Measurements from ENCODE around the gene ATP6AP2.
"Not testable (repeated sequence)": the region's sequence is repeated elsewhere in the genome, so short reads cannot be mapped to it uniquely, and the experiment has no call there.

ATP6AP2 gene, protein sequence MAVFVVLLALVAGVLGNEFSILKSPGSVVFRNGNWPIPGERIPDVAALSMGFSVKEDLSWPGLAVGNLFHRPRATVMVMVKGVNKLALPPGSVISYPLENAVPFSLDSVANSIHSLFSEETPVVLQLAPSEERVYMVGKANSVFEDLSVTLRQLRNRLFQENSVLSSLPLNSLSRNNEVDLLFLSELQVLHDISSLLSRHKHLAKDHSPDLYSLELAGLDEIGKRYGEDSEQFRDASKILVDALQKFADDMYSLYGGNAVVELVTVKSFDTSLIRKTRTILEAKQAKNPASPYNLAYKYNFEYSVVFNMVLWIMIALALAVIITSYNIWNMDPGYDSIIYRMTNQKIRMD
- 84.4 to 105 (median 91.8) reads per million in 4 experiments for total RNA-seq

DNA sequence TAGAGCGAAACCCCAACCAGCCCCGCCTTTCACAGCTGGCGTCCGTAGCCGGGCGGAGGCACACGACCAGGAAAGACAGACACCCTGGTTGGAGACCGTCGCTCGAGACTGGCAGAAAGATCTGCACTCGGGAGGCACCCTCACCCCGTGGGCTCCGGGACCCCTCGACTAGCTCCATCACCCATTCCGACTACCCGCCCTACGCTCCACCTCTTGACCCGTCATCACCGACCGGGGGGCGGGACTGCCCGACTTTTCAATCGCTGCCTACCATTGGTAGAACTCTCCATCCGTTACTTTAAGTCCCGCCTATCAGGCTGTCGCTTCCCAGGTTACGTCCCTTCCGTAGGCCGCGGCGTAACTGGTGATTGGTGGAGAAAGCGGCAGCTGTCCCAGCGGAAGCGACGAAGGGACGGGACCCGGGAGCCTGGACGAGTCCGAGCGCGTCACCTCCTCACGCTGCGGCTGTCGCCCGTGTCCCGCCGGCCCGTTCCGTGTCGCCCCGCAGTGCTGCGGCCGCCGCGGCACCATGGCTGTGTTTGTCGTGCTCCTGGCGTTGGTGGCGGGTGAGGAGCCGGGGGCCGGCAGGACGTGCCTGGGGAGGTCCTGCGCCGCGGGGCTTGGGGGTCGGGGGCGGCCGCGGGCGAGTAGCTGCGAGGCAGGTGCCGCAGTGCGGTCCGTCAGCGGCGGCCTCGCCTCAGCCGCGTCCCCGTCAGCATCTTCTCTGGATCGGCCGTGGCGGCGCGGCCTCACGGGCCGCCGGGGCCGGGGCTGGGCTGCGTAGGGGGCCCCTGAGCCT, at the start of gene ATP6AP2:
Gene ATP6AP2, plus strand, starts transcription at position 434 of the 799 bp plus-strand sequence. Its CDS starts 96 bp downstream, at position 530.
- DNase-seq: peak; percentile 85

DNA sequence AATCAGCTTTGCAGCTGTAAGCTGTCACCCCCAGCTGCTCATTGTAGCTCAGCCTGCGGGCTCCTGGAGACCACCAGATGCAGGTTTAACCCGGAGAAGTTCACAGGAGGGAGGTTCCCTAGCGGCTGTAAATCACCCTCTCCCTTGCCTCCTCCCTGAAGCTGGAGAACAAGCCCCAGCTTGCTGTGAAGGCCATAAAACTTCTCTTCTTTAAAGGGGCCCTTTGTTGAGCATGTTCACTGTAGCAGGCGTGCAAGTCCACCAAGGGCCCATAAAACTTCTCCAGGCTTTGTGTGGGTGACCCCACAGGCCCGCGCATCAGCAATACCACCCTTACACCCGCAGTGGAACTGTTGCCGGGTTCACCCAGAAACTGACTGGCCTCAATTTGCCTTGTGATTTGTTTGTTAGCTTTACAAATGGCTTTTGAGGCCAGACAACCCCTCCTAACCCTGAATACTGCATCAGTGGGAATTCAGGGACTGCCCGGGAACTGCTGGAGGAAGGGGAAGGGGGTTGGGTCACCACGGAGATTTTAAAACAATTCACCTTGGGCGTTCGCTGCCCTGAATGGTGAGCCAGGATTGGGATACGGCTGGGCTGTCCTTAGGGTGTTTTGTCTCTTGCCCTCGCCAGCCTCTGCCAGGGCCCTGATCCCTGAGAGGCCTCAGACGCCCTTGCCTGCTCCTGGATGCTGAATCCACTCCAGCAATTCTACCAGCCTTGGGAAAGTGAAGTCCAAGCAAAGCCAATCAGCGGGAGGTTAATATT, 49.5 kb upstream of the ATP6AP2 start:
- no peak for DNase-seq

DNA sequence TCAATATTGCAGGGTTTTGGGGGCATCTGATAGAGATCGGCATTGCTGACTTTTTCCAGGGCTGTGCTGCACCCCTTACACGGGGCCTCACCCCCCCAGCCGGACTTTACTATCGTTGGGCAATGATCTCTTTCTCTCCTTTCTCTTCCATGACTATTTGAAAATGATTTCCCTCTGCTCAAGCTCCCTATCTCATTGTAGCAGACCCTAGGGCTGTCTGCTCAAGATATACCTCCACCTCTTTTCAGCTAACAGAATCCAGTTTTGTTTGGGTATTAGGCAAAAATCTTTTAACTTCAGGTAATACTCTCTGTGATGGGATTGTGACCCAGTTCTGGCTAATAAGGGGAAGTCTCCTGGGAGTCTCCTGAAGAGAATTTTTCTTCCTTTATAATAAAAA, 43.5 kb upstream of the ATP6AP2 start:
- DNase-seq: no peak

DNA sequence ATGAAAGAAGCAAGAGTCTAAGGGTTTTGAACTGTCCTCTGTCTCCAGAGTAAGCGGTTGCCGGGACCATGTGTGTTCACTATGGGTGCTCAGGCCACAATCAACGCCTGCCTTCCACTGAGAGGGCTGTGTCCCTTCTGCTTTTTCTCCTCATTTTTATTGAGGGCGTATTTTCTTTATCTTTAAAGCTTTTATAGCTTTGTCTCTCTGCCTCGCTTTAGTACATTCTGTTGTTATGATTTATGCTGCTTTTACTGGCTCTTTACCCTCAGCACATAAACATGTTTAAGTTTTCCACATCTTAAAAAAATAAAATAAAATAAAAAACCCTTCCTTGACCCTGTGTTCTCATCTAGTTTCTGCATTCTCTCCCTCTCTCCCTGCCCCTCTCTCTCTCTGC, 42.4 kb upstream of the ATP6AP2 start:
- no peak for DNase-seq

DNA sequence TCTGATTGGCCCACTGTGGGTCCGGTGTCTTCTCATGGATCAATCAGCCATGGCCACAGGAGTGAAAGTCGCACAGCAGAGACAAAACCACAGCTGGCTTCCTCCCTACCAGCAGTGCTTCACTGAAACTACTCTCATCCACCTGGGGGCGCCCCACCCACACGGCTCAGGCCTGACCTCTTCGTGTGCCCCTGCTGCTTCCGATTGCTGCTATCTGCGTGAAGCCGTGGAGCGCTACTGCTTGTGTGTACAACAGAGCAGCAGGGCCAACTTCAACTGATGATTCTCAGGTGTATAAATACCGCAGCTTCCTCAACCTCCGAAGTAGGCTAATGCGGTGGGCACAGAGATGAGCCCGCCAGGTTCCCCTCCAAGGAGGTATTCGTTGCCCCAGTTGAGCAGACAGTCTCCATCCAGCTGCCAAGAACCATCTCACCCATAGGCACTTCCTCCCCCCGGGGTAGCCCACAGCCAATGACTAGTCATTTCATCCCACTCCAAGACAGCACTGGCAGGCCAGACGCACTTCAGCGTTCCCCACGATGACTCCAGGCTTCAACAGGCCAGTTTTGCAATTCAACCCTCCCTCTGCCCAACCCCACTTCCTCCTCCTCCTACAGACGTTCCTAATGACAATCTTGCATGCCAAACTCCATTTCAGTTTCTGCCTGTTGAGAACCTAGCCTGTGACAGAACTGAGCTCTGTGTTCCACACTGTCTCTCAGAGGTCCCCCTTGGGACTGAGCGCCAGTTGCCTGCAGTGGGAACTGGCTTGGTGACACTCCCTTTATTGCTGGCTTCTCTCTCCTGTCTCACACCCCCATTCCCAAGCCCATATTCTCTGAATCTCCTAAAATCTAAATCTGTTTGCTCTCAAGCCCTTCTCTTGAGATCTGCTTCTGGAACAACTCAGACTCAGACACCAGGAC, 41.3 kb upstream of the ATP6AP2 start:
- peak; percentile 36 for DNase-seq

DNA sequence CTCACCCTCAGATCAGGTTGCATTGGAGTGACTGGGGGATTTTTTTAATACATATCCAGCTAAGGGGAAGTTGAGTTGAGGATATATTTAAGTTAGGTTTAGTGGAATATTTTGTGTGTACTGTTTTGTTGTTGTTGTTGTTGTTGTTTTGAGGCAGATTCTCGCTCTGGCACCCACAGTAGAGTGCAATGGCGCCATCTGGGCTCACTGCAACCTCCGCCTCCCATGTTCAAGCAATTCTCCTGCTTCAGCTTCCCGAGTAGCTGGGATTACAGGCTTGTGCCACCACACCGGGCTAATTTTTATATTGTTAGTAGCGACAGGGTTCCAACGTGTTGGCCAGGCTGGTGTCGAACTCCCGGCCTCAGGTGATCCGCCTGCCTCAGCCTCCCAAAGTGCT, 38.6 kb upstream of the ATP6AP2 start:
- no peak for DNase-seq

DNA sequence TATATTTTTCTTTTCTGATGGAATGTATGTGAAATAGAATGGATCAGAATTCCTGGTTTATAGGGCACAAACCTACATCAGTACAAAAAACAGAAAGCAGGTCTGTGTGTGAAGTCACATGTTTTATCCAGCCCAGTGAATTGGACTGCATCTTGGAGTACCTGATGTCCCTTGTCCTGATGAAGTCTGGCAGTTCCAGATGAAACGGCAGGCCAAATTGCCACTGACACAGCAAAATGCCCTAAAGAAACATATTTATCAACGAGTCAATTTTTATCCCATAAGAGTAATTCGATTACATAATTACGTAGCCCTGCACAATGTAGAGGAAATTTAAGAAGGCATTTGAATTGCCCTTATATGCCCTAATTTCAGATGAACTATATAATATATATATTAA, 37.8 kb upstream of the ATP6AP2 start:
- DNase-seq: no peak

DNA sequence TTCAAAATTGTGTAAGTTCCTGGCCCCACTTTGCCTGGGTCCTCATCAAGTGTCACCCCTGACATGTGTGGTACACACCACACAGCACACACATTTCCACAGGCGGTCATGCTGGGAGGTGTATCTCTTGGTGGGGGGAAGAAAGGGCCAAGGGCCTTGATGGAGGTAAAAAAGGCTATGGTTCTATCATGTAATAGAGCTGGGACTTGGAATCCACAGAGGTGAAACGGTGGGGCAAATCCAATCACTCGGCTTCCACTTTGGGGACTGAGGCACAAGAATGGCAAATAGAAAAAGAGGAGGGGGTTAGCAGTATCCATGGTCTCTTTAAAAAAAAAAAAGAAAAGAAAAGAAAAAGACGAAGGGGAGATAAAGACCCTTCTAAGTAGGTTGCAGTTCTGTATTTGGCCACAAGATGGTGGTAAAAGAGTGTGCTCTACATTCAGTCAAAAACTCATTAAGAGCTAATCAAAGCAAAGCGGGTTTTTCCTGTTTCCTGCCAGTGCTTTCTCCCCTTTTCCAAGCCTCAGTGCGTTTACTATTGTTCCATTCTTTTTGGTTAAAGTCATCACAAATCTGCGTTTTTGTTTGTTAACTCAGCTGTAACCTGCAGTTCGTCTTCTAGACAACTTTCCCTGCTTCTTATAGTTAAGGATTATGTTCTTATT, 37.0 kb upstream of the ATP6AP2 start:
- no peak for DNase-seq

DNA sequence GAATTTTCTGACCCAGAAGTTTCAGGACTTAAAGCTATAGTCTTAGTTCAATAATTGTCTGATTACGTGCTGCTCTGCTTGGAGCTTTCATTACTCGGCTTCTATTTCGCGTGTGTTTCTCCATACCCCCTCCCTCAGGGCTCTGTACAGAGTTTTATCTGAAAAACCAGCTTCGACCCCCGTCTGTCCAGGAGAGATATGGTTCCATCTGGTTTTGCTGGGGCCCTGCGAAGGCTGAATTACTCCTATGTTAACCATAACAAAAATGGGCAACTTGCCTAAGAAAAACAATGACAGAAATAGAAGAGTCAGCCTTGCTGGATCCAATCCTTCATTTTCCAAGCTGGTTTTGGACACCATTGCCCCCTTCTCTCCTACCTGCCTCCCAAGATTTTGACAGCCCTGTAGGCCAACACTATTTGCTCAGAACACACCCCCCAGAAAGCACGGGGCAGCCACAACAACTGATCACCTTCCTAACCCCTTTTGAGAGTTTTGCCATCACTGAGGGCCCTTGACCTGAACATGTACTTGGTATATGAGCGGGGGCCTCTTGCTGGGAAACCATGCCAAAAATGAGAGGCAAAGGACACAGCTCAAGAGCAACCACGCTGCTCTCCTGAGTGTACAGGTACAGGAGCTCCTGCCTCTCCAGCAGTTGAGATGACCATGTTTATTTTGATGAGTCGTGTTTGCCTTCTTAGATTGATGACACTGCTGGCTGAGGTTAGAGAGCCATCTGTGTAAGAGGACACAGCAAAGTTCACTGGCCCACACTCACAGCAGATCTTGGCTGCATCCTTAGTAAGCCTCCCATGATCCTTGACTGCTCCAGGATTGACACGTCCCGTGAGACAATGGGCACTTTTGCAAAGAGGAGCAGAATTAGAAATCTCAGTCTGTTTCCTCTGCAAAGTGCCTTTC, 36.2 kb upstream of the ATP6AP2 start:
- DNase-seq: no peak

DNA sequence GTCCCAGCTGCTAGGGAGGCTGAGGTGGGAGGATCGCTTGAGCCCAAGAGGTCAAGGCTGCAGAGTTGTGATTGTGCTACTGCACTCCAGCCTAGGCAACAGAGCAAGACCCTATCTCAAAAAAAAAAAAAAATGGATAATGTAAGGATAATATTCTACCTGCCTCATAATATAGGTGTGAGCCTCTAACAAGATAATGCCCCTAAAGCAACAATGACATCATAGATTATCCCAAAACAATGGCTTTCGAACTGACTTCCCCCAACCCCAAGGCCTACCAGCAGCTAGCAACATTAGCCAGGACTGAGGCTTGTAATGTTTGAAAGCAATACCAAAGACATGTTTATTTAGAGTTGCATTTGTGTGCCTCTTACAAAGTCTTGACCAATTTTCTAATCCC, 33.9 kb upstream of the ATP6AP2 start:
- DNase-seq: no peak

DNA sequence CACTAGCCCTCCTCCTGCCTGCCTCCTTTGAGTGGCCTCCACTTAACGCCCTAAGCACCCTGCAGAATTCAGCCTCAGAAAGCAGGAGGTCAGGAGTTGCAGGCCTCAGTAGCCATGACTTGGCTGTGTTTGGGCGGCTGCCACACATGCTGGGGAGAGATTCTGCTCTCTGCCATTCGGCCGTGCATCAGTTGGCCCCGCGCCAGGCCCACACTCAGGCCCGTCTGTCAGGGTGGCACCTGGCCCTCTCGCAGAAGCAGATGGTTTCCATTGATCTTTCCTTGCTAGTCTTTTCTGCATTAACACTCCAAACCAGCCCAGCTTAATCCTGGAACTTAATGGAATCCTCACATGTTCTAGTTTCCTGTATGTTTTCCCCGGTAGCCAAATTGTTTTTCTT, 30.7 kb upstream of the ATP6AP2 start:
- no peak for DNase-seq

DNA sequence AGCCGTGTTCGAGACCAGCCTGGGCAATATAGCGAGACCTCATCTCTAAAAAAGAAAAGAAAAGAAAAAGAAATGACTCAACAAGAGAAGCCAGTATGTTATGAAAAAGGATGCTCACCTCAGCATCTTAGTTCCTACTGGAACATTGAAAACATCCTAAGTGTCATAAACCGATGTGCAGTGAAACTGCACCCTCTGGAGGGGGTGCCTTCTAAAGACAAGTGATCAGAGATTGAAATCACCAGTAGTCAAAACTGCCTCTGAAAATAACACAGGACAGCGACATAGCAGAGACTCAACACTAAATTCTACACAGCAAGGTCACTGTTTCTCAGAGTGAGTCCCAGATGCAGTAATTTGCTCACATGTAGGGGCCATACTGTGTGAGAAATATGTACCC, 28.0 kb upstream of the ATP6AP2 start:
- no peak for DNase-seq

DNA sequence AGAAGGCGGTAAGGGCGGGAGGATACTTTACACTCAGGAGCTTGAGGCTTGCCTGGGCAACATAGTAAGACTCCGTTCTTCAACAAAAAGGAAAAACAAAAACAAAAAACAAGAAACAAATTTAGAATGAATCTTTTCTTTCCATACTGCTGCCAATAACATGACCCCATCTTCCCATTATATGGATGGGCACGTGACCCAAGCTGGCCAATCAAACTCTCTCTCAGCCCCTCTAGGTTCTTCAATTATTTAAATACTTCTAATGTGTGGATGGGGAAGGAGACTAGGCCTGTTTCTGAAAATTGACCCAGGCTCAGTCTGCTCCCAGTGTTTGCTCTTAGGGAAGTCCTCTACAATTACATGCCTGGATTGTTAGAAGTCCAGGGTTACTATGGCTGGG, 22.2 kb upstream of the ATP6AP2 start:
- no peak for DNase-seq

DNA sequence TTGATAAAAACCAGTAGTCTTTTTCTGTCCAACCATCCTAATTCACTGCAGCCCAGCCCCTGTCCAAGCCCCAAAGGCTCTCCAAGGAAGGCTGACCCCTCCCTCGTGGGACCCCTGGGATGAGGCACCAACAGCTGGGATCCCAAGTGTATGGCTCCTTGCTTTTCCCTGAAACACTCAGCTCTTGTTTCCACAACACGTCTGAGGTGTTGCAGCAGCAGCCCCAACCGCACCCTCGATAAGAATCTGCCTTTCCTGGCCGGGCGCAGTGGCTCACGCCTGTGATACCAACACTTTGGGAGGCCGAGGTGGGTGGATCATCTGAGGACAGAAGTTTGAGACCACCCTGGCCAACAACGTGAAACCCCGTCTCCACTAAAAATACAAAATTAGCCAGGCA, 17.0 kb upstream of the ATP6AP2 start:
- DNase-seq: no peak

DNA sequence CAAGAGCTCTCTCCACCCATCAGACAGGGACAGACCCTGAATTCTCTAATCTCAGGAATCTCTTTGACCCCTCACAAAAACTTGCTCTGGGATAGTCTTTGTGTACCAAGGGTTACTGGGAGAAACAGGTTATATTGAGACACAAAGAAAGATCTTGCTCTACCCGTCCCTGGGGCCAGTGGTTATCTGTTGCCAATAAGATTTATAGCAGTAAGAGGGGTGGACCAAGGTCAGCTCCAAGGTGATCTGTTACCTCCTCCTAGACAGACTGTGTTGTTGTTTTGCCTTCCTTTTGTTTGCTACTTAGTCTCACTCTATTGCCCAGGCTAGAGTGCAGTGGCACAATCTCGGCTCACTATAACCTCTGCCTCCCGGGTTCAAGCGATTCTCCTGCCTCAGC, 16.3 kb upstream of the ATP6AP2 start:
- no peak for DNase-seq

DNA sequence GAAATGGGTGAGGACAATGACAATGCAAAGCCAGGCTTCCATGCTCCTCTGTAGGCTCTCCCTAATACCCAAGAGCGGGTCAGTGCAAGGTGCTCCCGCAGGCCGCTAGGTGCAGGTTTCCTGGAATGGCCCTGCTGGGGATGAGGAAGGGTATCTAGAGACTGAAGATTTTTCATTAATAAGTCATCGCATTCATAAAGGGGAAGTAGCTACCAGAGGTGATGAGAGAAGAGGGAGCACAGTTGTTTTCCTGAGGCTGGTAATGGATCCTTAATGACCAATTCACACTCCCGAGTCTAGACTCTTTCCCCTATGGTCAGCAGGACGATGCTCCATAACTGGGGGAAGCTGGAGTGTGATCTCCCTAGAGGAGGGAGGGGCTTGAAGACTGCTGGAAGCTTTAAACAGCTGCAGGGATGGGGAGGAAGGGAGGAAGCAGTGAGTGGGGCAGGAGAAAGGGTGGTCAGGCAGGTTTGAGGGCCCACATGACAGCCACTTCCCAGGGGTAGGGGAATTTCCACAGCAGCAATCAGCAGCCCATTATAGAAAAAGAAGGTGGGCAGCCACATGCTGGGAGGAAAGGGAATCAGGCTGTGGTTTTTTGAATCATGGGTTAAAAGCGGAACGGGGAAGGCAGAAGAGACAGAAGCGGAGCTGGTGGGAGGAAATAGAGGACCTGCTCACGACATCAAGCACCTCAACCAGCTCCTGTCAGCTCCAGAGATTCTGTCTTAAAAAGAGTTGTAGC, 10.2 kb upstream of the ATP6AP2 start:
- DNase-seq: no peak

DNA sequence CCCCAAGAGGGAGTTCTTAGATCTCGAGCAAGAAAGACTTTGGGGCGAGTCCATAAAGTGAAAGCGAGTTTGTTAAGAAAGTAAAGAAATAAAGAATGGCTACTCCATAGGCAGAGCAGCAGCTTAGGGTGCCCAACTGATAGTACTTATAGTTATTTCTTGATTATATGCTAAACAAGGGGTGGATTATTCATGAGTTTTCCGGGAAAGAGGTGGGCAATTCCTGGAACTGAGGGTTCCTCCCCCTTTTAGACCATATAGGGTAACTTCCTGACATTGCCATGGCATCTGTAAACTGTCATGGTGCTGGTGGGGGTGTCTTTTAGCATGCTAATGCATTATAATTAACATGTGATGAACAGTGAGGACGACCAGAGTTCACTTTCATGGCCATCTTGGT, 9.6 kb upstream of the ATP6AP2 start:
- not testable (repeated sequence) for DNase-seq

DNA sequence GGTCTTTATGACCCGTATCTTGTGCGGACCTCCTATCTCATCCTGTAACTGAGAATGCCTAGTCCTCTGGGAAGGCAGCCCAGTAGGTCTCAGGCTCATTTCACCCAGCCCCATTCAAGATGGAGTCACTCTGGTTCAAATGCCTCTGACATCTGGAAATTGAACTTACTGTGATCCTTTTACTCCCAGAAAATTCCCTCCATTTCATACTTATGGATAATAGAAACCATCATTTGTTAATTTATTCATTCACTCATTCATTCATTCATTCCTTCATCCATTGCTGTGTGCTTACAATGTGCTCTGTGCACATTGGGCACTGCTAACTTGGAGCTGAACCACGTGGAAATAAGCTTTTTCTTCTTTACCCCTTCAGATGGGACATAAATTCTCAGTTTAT, 9.2 kb upstream of the ATP6AP2 start:
- DNase-seq: no peak

DNA sequence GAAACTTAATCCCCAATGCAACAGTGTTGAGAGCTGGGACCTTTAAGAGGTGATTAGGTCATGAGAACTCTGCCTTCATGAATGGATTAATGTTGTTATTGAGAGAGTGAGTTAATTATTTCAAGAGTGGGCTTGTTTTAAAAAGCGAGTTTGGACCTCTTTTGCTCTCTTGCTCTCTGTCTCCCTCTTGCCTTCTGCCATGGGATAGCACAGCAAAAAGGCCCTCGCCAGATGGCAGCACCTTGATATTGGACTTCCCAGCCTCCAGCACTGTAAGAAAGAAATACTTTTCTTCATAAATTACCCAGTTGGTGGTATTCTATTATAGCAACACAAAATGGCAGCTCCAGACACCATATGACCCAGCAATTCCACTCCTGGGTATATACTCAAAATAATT, 7.0 kb upstream of the ATP6AP2 start:
- DNase-seq: no peak

DNA sequence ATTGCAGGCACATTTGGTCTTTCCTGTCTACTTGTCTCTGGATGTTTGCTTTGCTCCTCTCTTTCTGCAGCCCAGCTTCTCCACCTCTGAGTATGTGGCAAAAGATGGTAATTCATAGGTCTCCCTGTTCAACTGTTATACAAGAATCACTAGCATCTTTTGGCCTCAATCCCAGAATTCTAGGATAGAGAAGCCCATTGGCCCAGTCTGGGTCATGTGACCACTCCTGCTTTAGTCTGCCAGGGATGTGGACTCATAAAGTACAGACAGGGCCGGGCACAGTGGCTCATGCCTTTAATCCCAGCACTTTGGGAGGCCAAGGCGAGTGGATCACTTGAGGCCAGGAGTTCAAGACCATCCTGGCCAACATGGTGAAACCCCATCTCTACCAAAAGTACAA, 5.4 kb upstream of the ATP6AP2 start:
- not testable (repeated sequence) for DNase-seq

Data from effector CD8-positive, alpha-beta T cell (primary cell).